Ureter (tissue), 1 donor: ENCODE measurements around the gene TMCO6. TPM values are rescaled to one million over a fixed set of nuclear protein-coding genes. Genes with fewer than 3 reads are reported as not detected.
"Not testable (repeated sequence)": the region's sequence is repeated elsewhere in the genome, so short reads cannot be mapped to it uniquely, and the experiment has no call there.

Source experiments
- DNase-seq: peaks from one replicate; pipeline ENCODE4 v3.0.0-alpha.2; 2020; ENCODE audit warnings: low spot score
- total RNA-seq: library from RNA; stranded (reverse); gene quantifications from one replicate; pipeline ENCODE4 v1.2.4, GENCODE V29; 2023
- donor health status: DM: yes; HTN: yes; CAD: no.

TMCO6 gene
- total RNA-seq, 1 donor from 2014 or later: 24.1 TPM

GRCh38 chr5:140630292-140631035 is 8.8 kb upstream of the TMCO6 start:
- no peak for DNase-seq

- no peak for DNase-seq
Measured at GRCh38 chr5:140631036-140631417, 8.2 kb upstream of the TMCO6 start.

GRCh38 chr5:140631831-140632365 is 7.4 kb upstream of the TMCO6 start:
- DNase-seq: no peak

- DNase-seq: peak; percentile 59
Measured at GRCh38 chr5:140632366-140633020, 6.8 kb upstream of the TMCO6 start.

- peak; percentile 55 for DNase-seq
Measured at GRCh38 chr5:140633021-140633471, 6.2 kb upstream of the TMCO6 start, which contains the start of gene CD14. CD14 (minus strand) TSS chr5:140633175; CDS start chr5:140633071, 104 bp downstream.

GRCh38 chr5:140633501-140633900 is 5.8 kb upstream of the TMCO6 start:
- DNase-seq: no peak

- DNase-seq: no peak
Measured at GRCh38 chr5:140634103-140634502, 5.1 kb upstream of the TMCO6 start.

- no peak for DNase-seq
Measured at GRCh38 chr5:140635291-140636257, 3.7 kb upstream of the TMCO6 start.

- DNase-seq: no peak
Measured at GRCh38 chr5:140637371-140638100, 1.7 kb upstream of the TMCO6 start.

GRCh38 chr5:140638898-140639147 is 428 bp upstream of the TMCO6 start:
- DNase-seq: not testable (repeated sequence)

DNA sequence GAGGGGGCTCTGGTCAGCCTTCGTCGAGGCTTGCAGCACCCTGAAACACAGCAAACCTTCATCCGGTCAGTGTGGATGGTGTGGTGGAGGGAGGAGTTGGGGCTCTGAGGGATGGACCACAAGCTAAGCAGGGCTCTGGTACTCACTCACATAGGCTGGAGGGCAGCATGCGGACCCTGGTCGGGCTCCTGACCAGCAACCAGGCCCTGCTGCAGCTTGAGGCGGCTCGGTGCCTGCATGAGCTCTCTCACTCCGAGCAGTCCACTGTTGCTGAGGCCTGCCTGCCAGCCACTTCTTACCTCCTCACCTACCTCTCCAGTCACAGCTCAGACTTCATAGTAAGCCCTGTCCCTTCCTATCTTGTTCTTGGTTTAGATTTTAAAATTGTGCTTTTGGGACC is 2.5 kb downstream of the TMCO6 start:
- DNase-seq: no peak

- no peak for DNase-seq
Measured at GRCh38 chr5:140642718-140643117, 3.5 kb downstream of the TMCO6 start.

GRCh38 chr5:140647042-140647419 is 7.8 kb downstream of the TMCO6 start:
- DNase-seq: no peak

- DNase-seq: no peak
Measured at GRCh38 chr5:140658870-140659269, 19.6 kb downstream of the TMCO6 start.

DNA sequence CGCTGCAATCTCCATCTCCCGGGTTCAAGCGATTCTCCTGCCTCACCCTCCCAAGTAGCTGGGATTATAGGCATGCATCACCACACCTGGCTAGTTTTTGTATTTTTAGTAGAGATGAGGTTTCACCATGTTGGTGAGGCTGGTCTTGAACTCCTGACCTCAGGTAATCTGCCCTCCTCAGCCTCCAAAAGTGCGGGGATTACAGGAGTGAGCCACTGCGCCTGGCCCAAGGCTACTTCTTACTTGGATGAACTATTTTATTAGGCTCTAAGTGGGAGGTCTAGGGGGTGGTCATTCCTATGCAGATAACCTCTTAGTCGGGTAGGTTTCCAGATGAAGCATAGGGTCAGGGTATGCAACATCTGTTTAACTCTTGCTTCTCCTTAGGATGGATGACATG is 21.1 kb downstream of the TMCO6 start:
- not testable (repeated sequence) for DNase-seq

- DNase-seq: no peak
Measured at GRCh38 chr5:140664030-140664358, 24.7 kb downstream of the TMCO6 start.

- DNase-seq: peak; percentile 96
Measured at GRCh38 chr5:140664359-140665119, 25.3 kb downstream of the TMCO6 start, which contains the start of gene WDR55. WDR55 (plus strand) TSS chr5:140664904; CDS start chr5:140664913, 9 bp downstream.

- not testable (repeated sequence) for DNase-seq
Measured at GRCh38 chr5:140671035-140671434, 31.8 kb downstream of the TMCO6 start.

- DNase-seq: no peak
Measured at GRCh38 chr5:140671472-140672125, 32.3 kb downstream of the TMCO6 start.
